ENCODE measurements around the gene PRSS22. TPM values are rescaled to one million over a fixed set of nuclear protein-coding genes. Genes with fewer than 3 reads are reported as not detected.

PRSS22 gene
- total and polyA plus RNA-seq, 10 of the 15 experiments (the other 5 are each of a cell fraction or from before 2014, with no cell fraction given), result not detected

DNA sequence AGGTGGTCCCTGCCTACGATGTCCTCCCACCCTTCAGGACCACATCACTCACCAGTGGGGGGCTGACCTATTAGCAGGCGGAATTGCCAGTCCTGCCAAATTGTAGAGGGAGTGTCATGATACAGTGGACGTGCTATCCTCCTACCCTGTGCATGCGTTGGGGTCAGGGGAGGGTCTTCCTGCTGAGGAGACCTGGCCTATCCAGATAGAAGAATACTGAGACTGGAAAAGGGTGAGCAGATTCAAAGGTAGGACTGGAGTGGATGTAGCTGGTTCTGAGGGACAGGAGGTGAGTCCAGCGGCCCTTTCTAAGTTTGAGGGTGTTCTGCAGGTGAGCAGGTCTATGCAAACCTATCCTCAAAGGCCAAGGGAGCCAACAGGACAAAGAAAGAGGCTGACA is 51.7 kb downstream of the PRSS22 start (continued):
- TF ChIP-seq MYC (IDR thresholded peaks at IDR 0.05; ENCODE audit: insufficient read depth, insufficient read length, insufficient replicate concordance, low read length, severe bottlenecking) (no peak), STAT3 (IDR thresholded peaks at IDR 0.05; ENCODE audit: low read depth, low read length) (no peak), CHD1 (IDR thresholded peaks at IDR 0.05; ENCODE audit: low read depth, low read length) (no peak), RUNX3 (IDR thresholded peaks at IDR 0.05; ENCODE audit: low read length) (no peak), LARP7 (IDR thresholded peaks at IDR 0.05) (no peak), ZZZ3 (IDR thresholded peaks at IDR 0.05; ENCODE audit: control insufficient read depth, insufficient read length, low read depth) (no peak)
- TF ChIP-seq, protein P1, sequence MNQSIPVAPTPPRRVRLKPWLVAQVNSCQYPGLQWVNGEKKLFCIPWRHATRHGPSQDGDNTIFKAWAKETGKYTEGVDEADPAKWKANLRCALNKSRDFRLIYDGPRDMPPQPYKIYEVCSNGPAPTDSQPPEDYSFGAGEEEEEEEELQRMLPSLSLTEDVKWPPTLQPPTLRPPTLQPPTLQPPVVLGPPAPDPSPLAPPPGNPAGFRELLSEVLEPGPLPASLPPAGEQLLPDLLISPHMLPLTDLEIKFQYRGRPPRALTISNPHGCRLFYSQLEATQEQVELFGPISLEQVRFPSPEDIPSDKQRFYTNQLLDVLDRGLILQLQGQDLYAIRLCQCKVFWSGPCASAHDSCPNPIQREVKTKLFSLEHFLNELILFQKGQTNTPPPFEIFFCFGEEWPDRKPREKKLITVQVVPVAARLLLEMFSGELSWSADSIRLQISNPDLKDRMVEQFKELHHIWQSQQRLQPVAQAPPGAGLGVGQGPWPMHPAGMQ (IDR thresholded peaks at IDR 0.05; ENCODE audit: borderline replicate concordance), result no peak

DNA sequence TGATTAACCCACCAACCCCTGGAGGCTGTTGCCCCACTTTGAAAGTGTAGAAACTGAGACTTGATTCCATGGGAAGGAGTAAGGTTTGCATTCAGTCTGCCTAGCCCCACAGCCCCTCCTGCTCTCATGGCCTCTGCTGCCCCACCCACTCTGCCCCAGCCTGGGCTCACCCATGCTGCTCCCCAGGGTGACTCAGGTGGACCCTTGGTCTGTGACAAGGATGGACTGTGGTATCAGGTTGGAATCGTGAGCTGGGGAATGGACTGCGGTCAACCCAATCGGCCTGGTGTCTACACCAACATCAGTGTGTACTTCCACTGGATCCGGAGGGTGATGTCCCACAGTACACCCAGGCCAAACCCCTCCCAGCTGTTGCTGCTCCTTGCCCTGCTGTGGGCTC is 53.2 kb downstream of the PRSS22 start:
- no peak for DNase-seq (ENCODE audit: low read depth, low spot score)
- ChIA-PET POLR2A (no interaction called here), CTCF (no interaction called here), RAD21 (ENCODE audit: unreplicated experiment) (no interaction called here), SMC1A (ENCODE audit: uncharacterized antibody, unreplicated experiment) (no interaction called here)
- Histone ChIP-seq H4K20me1 (ENCODE audit: control insufficient read depth, insufficient read depth) (no peaks in the 10 kb centered on the region), H2AFZ (ENCODE audit: control insufficient read depth, low read depth, low read length) (no peak overlapping the region), H3K4me3 (no peak overlapping the region), H3K4me1 (ENCODE audit: control insufficient read depth, insufficient read depth, low read length) (no peaks in the 10 kb centered on the region), H3K4me2 (ENCODE audit: control insufficient read depth, insufficient read depth) (no peak overlapping the region), H3K27me3 (replicated peaks in 1 of 2; ENCODE audit: control insufficient read depth in 2 of 2, insufficient read depth in 2 of 2, low read length in 1 of 2) (peaks cover 0 to 1% of the 10 kb centered on the region in 2 experiments; a peak in 1 of 4 replicates), H3K9me3 (replicated peaks; ENCODE audit: control insufficient read depth, insufficient read depth, low read length) (no peaks in the 10 kb centered on the region), H3K9ac (ENCODE audit: control insufficient read depth, insufficient read depth, low read length) (no peak overlapping the region), H3K27ac (ENCODE audit: control insufficient read depth, insufficient read depth) (no peak overlapping the region), H3K36me3 (ENCODE audit: control insufficient read depth in 2 of 2, insufficient read depth in 2 of 2, low read length in 1 of 2) (no peaks in the 10 kb centered on the region), H3K79me2 (ENCODE audit: control insufficient read depth, insufficient read depth, low read length) (no peaks in the 10 kb centered on the region)
- FAIRE-seq, result no peak
- in situ Hi-C loops (cut with MboI) (no loop called here), intact Hi-C loops (cut with micrococcal nuclease; ENCODE audit: unreplicated experiment) (loop anchor here (10.0 kb wide), 1 partner anchor 50 kb away; the partner anchor contains the start of gene PRSS22)
- no peak for ATAC-seq
- BruUV-seq (replicated peaks), result no TSS peak
- WGBS (ENCODE audit: insufficient coverage, insufficient replicate concordance, low lambda C conversion rate, missing lambda C conversion rate), result 32% methylated on average over 4 of the region's 4 CpGs
- TF ChIP-seq NR2C1 (IDR thresholded peaks at IDR 0.05) (no peak), NRF1 (conservative IDR thresholded peaks at IDR 0.05; ENCODE audit: low read depth, low read length) (no peak), NFYA (IDR thresholded peaks at IDR 0.05; ENCODE audit: borderline replicate concordance, low read depth, low read length) (no peak), ZNF622 (IDR thresholded peaks at IDR 0.05) (no peak), DPF2 (IDR thresholded peaks at IDR 0.05) (no peak), SUZ12 (IDR thresholded peaks at IDR 0.05; ENCODE audit: unreplicated experiment) (no peak), CHD4 (IDR thresholded peaks at IDR 0.05) (no peak), CREB1 (IDR thresholded peaks at IDR 0.05; ENCODE audit: low read depth) (no peak), ASH2L (IDR thresholded peaks at IDR 0.05; ENCODE audit: borderline replicate concordance, low read depth) (no peak), PKNOX1 (IDR thresholded peaks at IDR 0.05) (no peak)
- TF ChIP-seq, protein P1 (IDR thresholded peaks at IDR 0.05; ENCODE audit: borderline replicate concordance), result no peak

Data from GM12878 (cell line).